ENCODE data around the gene PRX.

DNA sequence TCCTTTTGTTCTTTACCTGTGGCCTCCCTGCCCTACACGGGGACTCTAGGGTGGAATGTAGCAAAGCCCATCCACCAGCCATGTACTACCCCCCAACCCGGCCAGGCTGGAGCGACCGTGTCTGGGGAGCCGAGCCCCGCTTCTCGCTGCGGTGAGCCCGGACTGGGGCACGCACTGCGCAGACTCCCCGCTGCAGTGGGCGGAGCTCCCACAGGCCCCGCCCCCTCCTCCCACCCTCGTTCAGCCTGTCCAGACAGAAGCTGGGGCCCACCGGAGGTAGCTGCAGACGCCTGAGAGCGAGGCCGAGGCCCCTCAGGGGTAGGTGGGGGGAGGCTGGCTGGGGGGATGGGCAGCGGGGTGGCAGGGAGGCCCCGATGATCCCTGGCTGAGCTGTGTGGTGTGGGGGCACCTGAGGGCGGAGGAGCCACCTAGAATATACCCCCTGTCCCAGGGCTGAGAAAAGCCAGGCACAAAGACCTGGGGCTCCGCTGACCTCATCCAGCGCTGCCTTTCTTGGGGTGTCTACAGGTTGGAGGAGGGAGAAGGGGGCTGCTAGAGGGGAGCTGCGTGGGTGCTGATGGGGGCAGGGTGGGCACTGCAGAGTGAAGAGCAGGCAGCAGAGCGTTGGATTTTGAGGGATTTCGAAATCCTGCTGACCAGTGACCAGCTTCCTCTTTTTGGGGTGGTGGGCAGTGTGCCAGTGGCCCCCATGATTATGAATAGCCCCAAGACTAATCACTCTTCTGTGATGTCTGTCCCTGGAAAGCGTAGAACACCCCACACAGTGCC lies 47.4 kb downstream of the PRX start:
- TF ChIP-seq CTCF (IDR thresholded peaks at IDR 0.05 in 2 of 3, conservative IDR thresholded peaks at IDR 0.05 in 1 of 3; ENCODE audit: insufficient read depth in 2 of 3, low read depth in 1 of 3, low read length in 3 of 3) (no peak), ASH1L (IDR thresholded peaks at IDR 0.05; ENCODE audit: borderline replicate concordance, low read depth, partially characterized antibody) (no peak), NR2C2 (CRISPR knock-in tag; IDR thresholded peaks at IDR 0.05) (no peak), NR2C2 (tag; IDR thresholded peaks at IDR 0.05) (no peak), POLR2AphosphoS5 (IDR thresholded peaks at IDR 0.05; ENCODE audit: control insufficient read depth, insufficient read depth, low read depth, low read length) (peak; percentile 40; the same call in 1 of the 2 replicates), TOE1 (IDR thresholded peaks at IDR 0.05; ENCODE audit: borderline replicate concordance) (no peak), TOE1 (CRISPR knock-in tag; IDR thresholded peaks at IDR 0.05; ENCODE audit: borderline replicate concordance, low read depth) (no peak), ZNF699 (CRISPR knock-in tag; IDR thresholded peaks at IDR 0.05; ENCODE audit: insufficient replicate concordance) (no peak), FOSL1 (tag; conservative IDR thresholded peaks at IDR 0.05) (no peak)
- TF ChIP-seq, protein P1, sequence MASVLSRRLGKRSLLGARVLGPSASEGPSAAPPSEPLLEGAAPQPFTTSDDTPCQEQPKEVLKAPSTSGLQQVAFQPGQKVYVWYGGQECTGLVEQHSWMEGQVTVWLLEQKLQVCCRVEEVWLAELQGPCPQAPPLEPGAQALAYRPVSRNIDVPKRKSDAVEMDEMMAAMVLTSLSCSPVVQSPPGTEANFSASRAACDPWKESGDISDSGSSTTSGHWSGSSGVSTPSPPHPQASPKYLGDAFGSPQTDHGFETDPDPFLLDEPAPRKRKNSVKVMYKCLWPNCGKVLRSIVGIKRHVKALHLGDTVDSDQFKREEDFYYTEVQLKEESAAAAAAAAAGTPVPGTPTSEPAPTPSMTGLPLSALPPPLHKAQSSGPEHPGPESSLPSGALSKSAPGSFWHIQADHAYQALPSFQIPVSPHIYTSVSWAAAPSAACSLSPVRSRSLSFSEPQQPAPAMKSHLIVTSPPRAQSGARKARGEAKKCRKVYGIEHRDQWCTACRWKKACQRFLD (CRISPR knock-in tag; IDR thresholded peaks at IDR 0.05): no peak
